Uterus (tissue), 4 donors: ENCODE measurements around the gene SMIM41. TPM values are rescaled to one million over a fixed set of nuclear protein-coding genes. Genes with fewer than 3 reads are reported as not detected.

Experiments used
- DNase-seq, 2 donors: peaks; one replicate each; pipeline ENCODE4 v3.0.0-alpha.2; 2019 to 2020
- H3K27ac ChIP-seq, 2 donors: fragments of 200-600 bp; sonication (generic); 1 replicate in 1 of 2; 2 replicates in 1 of 2; pipeline ENCODE4 v1.5.1; 2016 to 2018
- H3K27me3 ChIP-seq, 2 donors: fragments of 200-600 bp; sonication (generic); one replicate each; pipeline ENCODE4 v1.5.1; 2018 to 2019; ENCODE audit warnings: control low read depth in 1 of 2
- H3K36me3 ChIP-seq, 2 donors: fragments of 200-600 bp; sonication (generic); one replicate each; pipeline ENCODE4 v1.5.1; 2019; ENCODE audit warnings: control low read depth in 1 of 2
- H3K4me1 ChIP-seq, 2 donors: fragments of 200-600 bp; sonication (generic); one replicate each; pipeline ENCODE4 v1.5.1; 2018 to 2019; ENCODE audit warnings: control low read depth in 1 of 2
- H3K4me3 ChIP-seq, 2 donors: fragments of 200-600 bp; sonication (generic); 1 replicate in 1 of 2; 2 replicates in 1 of 2; pipeline ENCODE4 v1.5.1; 2018 to 2019; ENCODE audit warnings: mild to moderate bottlenecking in 1 of 2
- H3K9me3 ChIP-seq, 2 donors: fragments of 200-600 bp; sonication (generic); one replicate each; pipeline ENCODE4 v1.5.1; 2019; ENCODE audit warnings: control low read depth in 1 of 2
- POLR2A ChIP-seq, 2 donors: fragments of 450-650 bp; IDR thresholded peaks; one replicate each; pipeline ENCODE4 v1.6.1; 2016; ENCODE audit warnings: antibody characterized with exemption in 2 of 2, mild to moderate bottlenecking in 1 of 2, moderate library complexity in 1 of 2
- intact Hi-C: fragments of 100-400 bp; cut with DNase I; formaldehyde crosslinking; loops from one replicate; pipeline ENCODE4 v1.15.1; 2023; ENCODE audit warnings: low total_unique reads
- total RNA-seq, 4 donors: library from RNA; depleted of rRNA in 3 of 4; stranded (reverse); fragments of >200 nt in 3 of 4; gene quantifications; one replicate each; pipeline versions ENCODE4 v1.1.0 to v1.2.4, GENCODE V29; 2014 to 2023
- TF ChIP-seq, protein P1 (sequence below), 4 experiments: fragments of 200-600 bp in 2 of 4; fragments of 450-650 bp in 2 of 4; sonication (generic) in 2 of 4; IDR thresholded peaks; one replicate each; pipeline ENCODE4 v1.5.1; 2016 to 2019; ENCODE audit warnings: antibody characterized with exemption in 4 of 4, mild to moderate bottlenecking in 2 of 4, moderate library complexity in 1 of 4
- donor health status: DM: yes; HTN: yes; CAD: no.

The SMIM41 gene
- total RNA-seq, 4 donors from 2014 or later: not detected

GRCh38 chr12:52122904-52123303, 43.4 kb downstream of the SMIM41 start:
- intact Hi-C loops: no loop called here
- Histone ChIP-seq H3K4me1 (no peaks in the 10 kb centered on the region), H3K27ac (no peak overlapping the region), H3K36me3 (no peaks in the 10 kb centered on the region), H3K27me3 (peaks cover 0 to 11% of the 10 kb centered on the region in 2 donors), H3K9me3 (no peaks in the 10 kb centered on the region), H3K4me3 (no peak overlapping the region)
- no peak for DNase-seq
- TF ChIP-seq, protein P1, sequence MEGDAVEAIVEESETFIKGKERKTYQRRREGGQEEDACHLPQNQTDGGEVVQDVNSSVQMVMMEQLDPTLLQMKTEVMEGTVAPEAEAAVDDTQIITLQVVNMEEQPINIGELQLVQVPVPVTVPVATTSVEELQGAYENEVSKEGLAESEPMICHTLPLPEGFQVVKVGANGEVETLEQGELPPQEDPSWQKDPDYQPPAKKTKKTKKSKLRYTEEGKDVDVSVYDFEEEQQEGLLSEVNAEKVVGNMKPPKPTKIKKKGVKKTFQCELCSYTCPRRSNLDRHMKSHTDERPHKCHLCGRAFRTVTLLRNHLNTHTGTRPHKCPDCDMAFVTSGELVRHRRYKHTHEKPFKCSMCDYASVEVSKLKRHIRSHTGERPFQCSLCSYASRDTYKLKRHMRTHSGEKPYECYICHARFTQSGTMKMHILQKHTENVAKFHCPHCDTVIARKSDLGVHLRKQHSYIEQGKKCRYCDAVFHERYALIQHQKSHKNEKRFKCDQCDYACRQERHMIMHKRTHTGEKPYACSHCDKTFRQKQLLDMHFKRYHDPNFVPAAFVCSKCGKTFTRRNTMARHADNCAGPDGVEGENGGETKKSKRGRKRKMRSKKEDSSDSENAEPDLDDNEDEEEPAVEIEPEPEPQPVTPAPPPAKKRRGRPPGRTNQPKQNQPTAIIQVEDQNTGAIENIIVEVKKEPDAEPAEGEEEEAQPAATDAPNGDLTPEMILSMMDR (IDR thresholded peaks at IDR 0.05): no peak
- no peak for TF ChIP-seq POLR2A (IDR thresholded peaks at IDR 0.05)

GRCh38 chr12:52123487-52124186, 44.1 kb downstream of the SMIM41 start:
- no peak for DNase-seq
- Histone ChIP-seq H3K4me1 (no peaks in the 10 kb centered on the region), H3K9me3 (no peaks in the 10 kb centered on the region), H3K27ac (no peak overlapping the region), H3K36me3 (no peaks in the 10 kb centered on the region), H3K27me3 (peaks cover 0 to 11% of the 10 kb centered on the region in 2 donors), H3K4me3 (no peak overlapping the region)
- TF ChIP-seq, protein P1 (IDR thresholded peaks at IDR 0.05): no peak
- no peak for TF ChIP-seq POLR2A (IDR thresholded peaks at IDR 0.05)
- intact Hi-C loops: no loop called here

DNA sequence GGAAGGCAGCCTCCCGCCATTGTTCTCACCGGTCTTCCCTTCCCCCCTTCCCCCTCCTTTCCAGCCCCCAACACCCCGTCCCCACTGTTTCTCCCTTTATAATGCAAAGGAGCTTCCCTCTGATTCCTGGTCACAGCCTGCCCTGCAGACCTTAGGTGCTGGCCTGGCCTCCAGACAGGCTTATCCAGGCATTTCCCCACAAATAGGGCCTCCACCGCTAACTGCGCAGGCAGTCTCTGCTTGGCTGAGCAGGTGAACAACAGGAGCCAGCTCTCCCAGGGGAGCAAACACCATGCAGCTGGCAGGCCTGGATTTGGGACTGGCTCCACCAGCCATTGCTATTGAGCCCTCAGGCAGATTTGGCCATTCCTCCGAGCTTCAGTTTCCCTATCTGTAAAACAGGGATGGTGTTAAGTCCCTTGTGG, 46.0 kb downstream of the SMIM41 start:
- H3K36me3 ChIP-seq: no peaks in the 10 kb centered on the region
- intact Hi-C loops: no loop called here
- H3K4me1 ChIP-seq: no peaks in the 10 kb centered on the region
- peaks cover 0 to 11% of the 10 kb centered on the region in 2 donors for H3K27me3 ChIP-seq
- H3K4me3 ChIP-seq: no peak overlapping the region
- DNase-seq: no peak
- peak overlapping the region; percentile 59 to 63 for H3K27ac ChIP-seq
- TF ChIP-seq, protein P1 (IDR thresholded peaks at IDR 0.05): no peak
- TF ChIP-seq POLR2A (IDR thresholded peaks at IDR 0.05): no peak
- H3K9me3 ChIP-seq: no peaks in the 10 kb centered on the region

DNA sequence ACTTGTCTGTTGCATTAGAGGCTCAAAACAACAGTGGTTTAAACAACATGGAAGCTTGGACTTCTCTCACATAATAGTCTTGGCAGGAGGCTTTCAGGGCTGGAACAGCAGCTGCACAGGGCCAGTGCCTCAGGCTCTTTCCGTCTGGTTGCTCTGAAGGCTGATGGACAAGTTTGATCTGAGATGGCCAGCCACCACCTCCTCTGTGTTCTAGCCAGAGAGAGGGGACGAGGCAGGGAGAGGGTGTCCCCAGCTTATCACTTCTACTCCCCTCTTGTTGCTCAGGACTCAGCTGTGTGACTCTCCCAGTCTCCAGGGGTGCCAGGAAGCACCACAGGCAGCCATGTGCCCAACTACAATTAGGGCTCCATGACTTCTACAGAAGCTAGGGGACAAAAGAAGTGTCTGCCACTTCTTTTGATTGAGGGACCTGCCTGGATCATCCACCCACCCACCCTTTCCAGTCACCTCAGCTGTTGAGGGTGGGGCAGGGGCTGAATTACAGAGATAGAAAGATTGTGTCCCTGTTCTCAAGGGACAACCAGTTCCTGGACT, 46.6 kb downstream of the SMIM41 start:
- intact Hi-C loops: no loop called here
- Histone ChIP-seq H3K4me1 (no peaks in the 10 kb centered on the region), H3K27ac (peak overlapping the region; percentile 59 to 63), H3K4me3 (no peak overlapping the region), H3K27me3 (peaks cover 0 to 6% of the 10 kb centered on the region in 2 donors), H3K36me3 (no peaks in the 10 kb centered on the region), H3K9me3 (no peaks in the 10 kb centered on the region)
- DNase-seq: no peak
- no peak for TF ChIP-seq POLR2A (IDR thresholded peaks at IDR 0.05)
- TF ChIP-seq, protein P1 (IDR thresholded peaks at IDR 0.05): no peak
